ENCODE data around the gene LSR. TPM values are rescaled to one million over a fixed set of nuclear protein-coding genes. Genes with fewer than 3 reads are reported as not detected.

The LSR gene
- total and polyA plus RNA-seq, 2 of the 4 experiments (the other 2 are of a cell fraction) = 0.18 to 0.44 TPM

GRCh38 chr19:35220315-35220921, 28.4 kb upstream of the LSR start:
- Histone ChIP-seq H3K27ac (ENCODE audit: insufficient read depth, low read length) (no peak overlapping the region), H3K27me3 (ENCODE audit: control insufficient read depth, insufficient read depth, low read length) (peaks cover 5% of the 10 kb centered on the region; the same call in 1 of the 2 replicates), H2BK120ac (ENCODE audit: low read depth, low read length) (no peak overlapping the region), H3K9me3 (ENCODE audit: control insufficient read depth, insufficient read depth, low read length) (peaks cover 6% of the 10 kb centered on the region; the same call in 1 of the 2 replicates), H3K56ac (ENCODE audit: extremely low read depth, insufficient read depth, low read length) (no peak overlapping the region), H4K91ac (ENCODE audit: insufficient read depth, low read depth, low read length) (no peak overlapping the region), H4K8ac (ENCODE audit: low read depth in 2 of 2, low read length in 2 of 2) (no peak overlapping the region), H3K18ac (ENCODE audit: low read depth, low read length) (no peak overlapping the region), H2BK15ac (ENCODE audit: low read depth, low read length) (no peak overlapping the region), H4K5ac (ENCODE audit: low read depth, low read length) (no peak overlapping the region), H3K14ac (replicated peaks; ENCODE audit: low read depth, low read length) (no peak overlapping the region), H3K4me1 (ENCODE audit: control insufficient read depth, insufficient read depth, low read length) (no peaks in the 10 kb centered on the region), H3K23ac (ENCODE audit: low read depth, low read length) (no peak overlapping the region; the same call in 1 of the 2 replicates), H3K79me1 (ENCODE audit: low read depth in 1 of 2, low read length in 2 of 2) (no peaks in the 10 kb centered on the region), H4K20me1 (ENCODE audit: insufficient read depth, low read length) (no peaks in the 10 kb centered on the region), H3K36me3 (ENCODE audit: control insufficient read depth, insufficient read depth, low read length) (no peaks in the 10 kb centered on the region), H2AK9ac (replicated peaks; ENCODE audit: low read depth, low read length, poor library complexity) (no peak overlapping the region), H2AK5ac (ENCODE audit: low read depth, low read length) (no peak overlapping the region), H2BK20ac (ENCODE audit: low read depth, low read length) (no peak overlapping the region), H3K4me2 (ENCODE audit: low read depth, low read length) (no peak overlapping the region), H3K9me1 (ENCODE audit: insufficient read depth, low read length) (no peaks in the 10 kb centered on the region), H3K4me3 (ENCODE audit: insufficient read depth, low read depth, low read length) (no peak overlapping the region), H3K9ac (ENCODE audit: low read depth, low read length) (no peak overlapping the region), H2AFZ (replicated peaks; ENCODE audit: low read length, poor library complexity) (no peak overlapping the region), H3K4ac (ENCODE audit: low read depth, low read length) (no peak overlapping the region), H2BK5ac (ENCODE audit: low read depth, low read length, poor library complexity, severe bottlenecking) (no peak overlapping the region)
- ATAC-seq (ENCODE audit: low read depth) (no peak), DNase-seq (no peak)
- WGBS, 2 experiments (ENCODE audit: extremely low coverage in 2 of 2, insufficient read length in 1 of 2) = 63% methylated on average over 1 of the region's 3 CpGs; no CpG with 5 or more reads in 1 of the 2 experiments
- ChIA-PET POLR2A (ENCODE audit: unreplicated experiment) (no interaction called here), CTCF (no interaction called here)
- dilution Hi-C loops (cut with HindIII; ENCODE audit: low sequenced_read_pairs, unreplicated experiment) = no loop called here
- intact Hi-C loops (cut with micrococcal nuclease) = no loop called here
- TF ChIP-seq CTCF (conservative IDR thresholded peaks at IDR 0.05; ENCODE audit: low read depth, low read length) (no peak), NFE2L2 (IDR thresholded peaks at IDR 0.05; ENCODE audit: low read depth, low read length) (no peak), RCOR1 (IDR thresholded peaks at IDR 0.05; ENCODE audit: insufficient replicate concordance, low read length) (no peak), ELK1 (IDR thresholded peaks at IDR 0.05; ENCODE audit: borderline replicate concordance, low read depth, low read length) (no peak), FOS (IDR thresholded peaks at IDR 0.05; ENCODE audit: low read depth, low read length) (no peak), USF2 (IDR thresholded peaks at IDR 0.05; ENCODE audit: low read depth, low read length) (no peak), CEBPB (IDR thresholded peaks at IDR 0.05; ENCODE audit: low read depth, low read length) (no peak), MXI1 (IDR thresholded peaks at IDR 0.05; ENCODE audit: borderline replicate concordance, low read depth, low read length) (no peak), MAZ (IDR thresholded peaks at IDR 0.05; ENCODE audit: borderline replicate concordance, low read depth, low read length) (no peak)
- in situ Hi-C loops (cut with MboI; ENCODE audit: low sequenced_read_pairs) = no loop called here
- BruUV-seq (replicated peaks) = no TSS peak

Data from IMR-90 (cell line).